ENCODE measurements around the gene ZP3. TPM values are rescaled to one million over a fixed set of nuclear protein-coding genes. Genes with fewer than 3 reads are reported as not detected.

The ZP3 gene
- total and polyA plus RNA-seq, 2 of the 13 experiments (the other 11 are each of a cell fraction or from before 2014, with no cell fraction given) = not detected

DNA sequence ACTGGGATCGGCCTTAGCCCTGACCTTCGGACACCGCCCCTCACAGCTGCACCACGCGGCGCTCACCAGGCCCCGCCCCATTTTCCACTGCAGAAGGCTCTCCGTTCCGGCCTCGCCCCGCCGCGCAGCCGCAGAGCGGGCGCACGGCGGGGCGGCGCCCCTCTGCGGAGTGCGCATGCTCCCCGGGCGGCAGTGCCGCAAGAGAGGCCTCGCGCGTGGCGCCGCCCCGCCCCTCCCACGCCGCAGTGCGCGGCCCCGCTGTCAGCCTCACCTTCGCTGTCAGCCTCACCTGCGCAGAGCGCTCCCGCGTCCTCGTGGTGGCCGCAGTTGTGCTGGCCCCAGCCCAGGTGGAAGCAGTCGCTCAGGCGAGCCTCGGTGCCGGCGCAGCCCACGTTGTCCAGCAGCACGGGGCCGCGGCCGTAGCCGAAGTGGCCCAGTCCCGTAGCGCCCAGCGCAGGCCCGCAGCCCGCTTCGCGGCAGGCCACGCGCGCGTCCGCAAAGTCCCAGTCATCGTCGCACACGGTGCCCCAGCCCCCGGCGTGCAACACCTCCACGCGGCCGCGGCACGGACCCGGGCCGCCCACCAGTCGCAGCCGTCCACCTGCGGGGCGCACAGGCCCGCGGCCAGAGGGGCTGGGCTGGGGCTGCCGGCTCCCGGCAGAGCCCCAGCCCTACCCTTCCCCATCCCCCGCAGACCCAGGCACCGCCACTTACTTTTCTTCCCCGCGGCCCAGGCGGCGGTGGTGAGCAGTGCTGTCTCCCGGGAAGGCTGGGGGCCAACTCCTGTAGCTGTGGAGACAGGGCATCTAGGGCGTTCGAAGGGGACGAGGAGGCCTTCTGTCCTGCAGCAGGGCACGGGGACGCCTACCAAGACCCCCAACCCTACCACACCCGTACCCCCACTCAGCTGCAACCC lies 31.4 kb upstream of the ZP3 start (continued):
- TF ChIP-seq, protein P1, sequence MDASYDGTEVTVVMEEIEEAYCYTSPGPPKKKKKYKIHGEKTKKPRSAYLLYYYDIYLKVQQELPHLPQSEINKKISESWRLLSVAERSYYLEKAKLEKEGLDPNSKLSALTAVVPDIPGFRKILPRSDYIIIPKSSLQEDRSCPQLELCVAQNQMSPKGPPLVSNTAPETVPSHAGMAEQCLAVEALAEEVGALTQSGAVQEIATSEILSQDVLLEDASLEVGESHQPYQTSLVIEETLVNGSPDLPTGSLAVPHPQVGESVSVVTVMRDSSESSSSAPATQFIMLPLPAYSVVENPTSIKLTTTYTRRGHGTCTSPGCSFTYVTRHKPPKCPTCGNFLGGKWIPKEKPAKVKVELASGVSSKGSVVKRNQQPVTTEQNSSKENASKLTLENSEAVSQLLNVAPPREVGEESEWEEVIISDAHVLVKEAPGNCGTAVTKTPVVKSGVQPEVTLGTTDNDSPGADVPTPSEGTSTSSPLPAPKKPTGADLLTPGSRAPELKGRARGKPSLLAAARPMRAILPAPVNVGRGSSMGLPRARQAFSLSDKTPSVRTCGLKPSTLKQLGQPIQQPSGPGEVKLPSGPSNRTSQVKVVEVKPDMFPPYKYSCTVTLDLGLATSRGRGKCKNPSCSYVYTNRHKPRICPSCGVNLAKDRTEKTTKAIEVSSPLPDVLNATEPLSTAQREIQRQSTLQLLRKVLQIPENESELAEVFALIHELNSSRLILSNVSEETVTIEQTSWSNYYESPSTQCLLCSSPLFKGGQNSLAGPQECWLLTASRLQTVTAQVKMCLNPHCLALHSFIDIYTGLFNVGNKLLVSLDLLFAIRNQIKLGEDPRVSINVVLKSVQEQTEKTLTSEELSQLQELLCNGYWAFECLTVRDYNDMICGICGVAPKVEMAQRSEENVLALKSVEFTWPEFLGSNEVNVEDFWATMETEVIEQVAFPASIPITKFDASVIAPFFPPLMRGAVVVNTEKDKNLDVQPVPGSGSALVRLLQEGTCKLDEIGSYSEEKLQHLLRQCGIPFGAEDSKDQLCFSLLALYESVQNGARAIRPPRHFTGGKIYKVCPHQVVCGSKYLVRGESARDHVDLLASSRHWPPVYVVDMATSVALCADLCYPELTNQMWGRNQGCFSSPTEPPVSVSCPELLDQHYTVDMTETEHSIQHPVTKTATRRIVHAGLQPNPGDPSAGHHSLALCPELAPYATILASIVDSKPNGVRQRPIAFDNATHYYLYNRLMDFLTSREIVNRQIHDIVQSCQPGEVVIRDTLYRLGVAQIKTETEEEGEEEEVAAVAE (CRISPR knock-in tag; IDR thresholded peaks at IDR 0.05; ENCODE audit: borderline replicate concordance) = no peak
- TF ChIP-seq, protein P2, sequence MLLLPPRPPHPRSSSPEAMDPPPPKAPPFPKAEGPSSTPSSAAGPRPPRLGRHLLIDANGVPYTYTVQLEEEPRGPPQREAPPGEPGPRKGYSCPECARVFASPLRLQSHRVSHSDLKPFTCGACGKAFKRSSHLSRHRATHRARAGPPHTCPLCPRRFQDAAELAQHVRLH (CRISPR knock-in tag; IDR thresholded peaks at IDR 0.05; ENCODE audit: borderline replicate concordance, low read depth) = no peak
- peak; percentile 97 for TF ChIP-seq ZFY (CRISPR knock-in tag; IDR thresholded peaks at IDR 0.05)
- TF ChIP-seq ZNF558 (CRISPR knock-in tag; IDR thresholded peaks at IDR 0.05; ENCODE audit: borderline replicate concordance) = peak; percentile 57; the same call in 1 of the 2 replicates
- TF ChIP-seq, protein P3, sequence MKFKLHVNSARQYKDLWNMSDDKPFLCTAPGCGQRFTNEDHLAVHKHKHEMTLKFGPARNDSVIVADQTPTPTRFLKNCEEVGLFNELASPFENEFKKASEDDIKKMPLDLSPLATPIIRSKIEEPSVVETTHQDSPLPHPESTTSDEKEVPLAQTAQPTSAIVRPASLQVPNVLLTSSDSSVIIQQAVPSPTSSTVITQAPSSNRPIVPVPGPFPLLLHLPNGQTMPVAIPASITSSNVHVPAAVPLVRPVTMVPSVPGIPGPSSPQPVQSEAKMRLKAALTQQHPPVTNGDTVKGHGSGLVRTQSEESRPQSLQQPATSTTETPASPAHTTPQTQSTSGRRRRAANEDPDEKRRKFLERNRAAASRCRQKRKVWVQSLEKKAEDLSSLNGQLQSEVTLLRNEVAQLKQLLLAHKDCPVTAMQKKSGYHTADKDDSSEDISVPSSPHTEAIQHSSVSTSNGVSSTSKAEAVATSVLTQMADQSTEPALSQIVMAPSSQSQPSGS (CRISPR knock-in tag; IDR thresholded peaks at IDR 0.05) = peak; percentile 20
- TF ChIP-seq ZNF230 (CRISPR knock-in tag; IDR thresholded peaks at IDR 0.05) = peak; percentile 68; the same call in 1 of the 2 replicates
- TF ChIP-seq ZBTB1 (CRISPR knock-in tag; IDR thresholded peaks at IDR 0.05; ENCODE audit: borderline replicate concordance) = no peak
- TF ChIP-seq SP140L (CRISPR knock-in tag; IDR thresholded peaks at IDR 0.05; ENCODE audit: borderline replicate concordance) = no peak
- TF ChIP-seq, protein P4, sequence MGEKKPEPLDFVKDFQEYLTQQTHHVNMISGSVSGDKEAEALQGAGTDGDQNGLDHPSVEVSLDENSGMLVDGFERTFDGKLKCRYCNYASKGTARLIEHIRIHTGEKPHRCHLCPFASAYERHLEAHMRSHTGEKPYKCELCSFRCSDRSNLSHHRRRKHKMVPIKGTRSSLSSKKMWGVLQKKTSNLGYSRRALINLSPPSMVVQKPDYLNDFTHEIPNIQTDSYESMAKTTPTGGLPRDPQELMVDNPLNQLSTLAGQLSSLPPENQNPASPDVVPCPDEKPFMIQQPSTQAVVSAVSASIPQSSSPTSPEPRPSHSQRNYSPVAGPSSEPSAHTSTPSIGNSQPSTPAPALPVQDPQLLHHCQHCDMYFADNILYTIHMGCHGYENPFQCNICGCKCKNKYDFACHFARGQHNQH (CRISPR knock-in tag; IDR thresholded peaks at IDR 0.05) = peak; percentile 63
- no peak for TF ChIP-seq MYNN (CRISPR knock-in tag; IDR thresholded peaks at IDR 0.05; ENCODE audit: low read depth)
- TF ChIP-seq, protein P5, sequence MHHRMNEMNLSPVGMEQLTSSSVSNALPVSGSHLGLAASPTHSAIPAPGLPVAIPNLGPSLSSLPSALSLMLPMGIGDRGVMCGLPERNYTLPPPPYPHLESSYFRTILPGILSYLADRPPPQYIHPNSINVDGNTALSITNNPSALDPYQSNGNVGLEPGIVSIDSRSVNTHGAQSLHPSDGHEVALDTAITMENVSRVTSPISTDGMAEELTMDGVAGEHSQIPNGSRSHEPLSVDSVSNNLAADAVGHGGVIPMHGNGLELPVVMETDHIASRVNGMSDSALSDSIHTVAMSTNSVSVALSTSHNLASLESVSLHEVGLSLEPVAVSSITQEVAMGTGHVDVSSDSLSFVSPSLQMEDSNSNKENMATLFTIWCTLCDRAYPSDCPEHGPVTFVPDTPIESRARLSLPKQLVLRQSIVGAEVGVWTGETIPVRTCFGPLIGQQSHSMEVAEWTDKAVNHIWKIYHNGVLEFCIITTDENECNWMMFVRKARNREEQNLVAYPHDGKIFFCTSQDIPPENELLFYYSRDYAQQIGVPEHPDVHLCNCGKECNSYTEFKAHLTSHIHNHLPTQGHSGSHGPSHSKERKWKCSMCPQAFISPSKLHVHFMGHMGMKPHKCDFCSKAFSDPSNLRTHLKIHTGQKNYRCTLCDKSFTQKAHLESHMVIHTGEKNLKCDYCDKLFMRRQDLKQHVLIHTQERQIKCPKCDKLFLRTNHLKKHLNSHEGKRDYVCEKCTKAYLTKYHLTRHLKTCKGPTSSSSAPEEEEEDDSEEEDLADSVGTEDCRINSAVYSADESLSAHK (CRISPR knock-in tag; IDR thresholded peaks at IDR 0.05; ENCODE audit: borderline replicate concordance) = no peak
- TF ChIP-seq SMAD9 (CRISPR knock-in tag; IDR thresholded peaks at IDR 0.05) = no peak
- no peak; the same call in 1 of the 2 replicates for TF ChIP-seq KDM5A (IDR thresholded peaks at IDR 0.05; ENCODE audit: borderline replicate concordance, low read length)
- TF ChIP-seq AGO2 (optimal IDR thresholded peaks at IDR 0.05; ENCODE audit: low read depth, low read length) = peak; percentile 99
- TF ChIP-seq, protein P6, sequence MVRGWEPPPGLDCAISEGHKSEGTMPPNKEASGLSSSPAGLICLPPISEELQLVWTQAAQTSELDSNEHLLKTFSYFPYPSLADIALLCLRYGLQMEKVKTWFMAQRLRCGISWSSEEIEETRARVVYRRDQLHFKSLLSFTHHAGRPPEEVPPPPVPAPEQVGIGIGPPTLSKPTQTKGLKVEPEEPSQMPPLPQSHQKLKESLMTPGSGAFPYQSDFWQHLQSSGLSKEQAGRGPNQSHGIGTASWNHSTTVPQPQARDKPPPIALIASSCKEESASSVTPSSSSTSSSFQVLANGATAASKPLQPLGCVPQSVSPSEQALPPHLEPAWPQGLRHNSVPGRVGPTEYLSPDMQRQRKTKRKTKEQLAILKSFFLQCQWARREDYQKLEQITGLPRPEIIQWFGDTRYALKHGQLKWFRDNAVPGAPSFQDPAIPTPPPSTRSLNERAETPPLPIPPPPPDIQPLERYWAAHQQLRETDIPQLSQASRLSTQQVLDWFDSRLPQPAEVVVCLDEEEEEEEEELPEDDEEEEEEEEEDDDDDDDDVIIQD (CRISPR knock-in tag; IDR thresholded peaks at IDR 0.05; ENCODE audit: low read depth) = no peak
